ENCODE results near the gene ARFGAP2.

ARFGAP2 gene

GRCh38 chr11:47139878-47140277 lies 36.8 kb downstream of the ARFGAP2 start:
- no peak overlapping the region for H3K4me3 ChIP-seq (ENCODE audit: low read length)
- H3K9ac ChIP-seq (ENCODE audit: low read length), result no peak overlapping the region
- no peaks in the 10 kb centered on the region for H3K27me3 ChIP-seq (ENCODE audit: control insufficient read depth, insufficient read depth, low read length)
- H3K4me1 ChIP-seq (ENCODE audit: control insufficient read depth, low read depth, low read length), result peaks cover 3% of the 10 kb centered on the region
- H3K36me3 ChIP-seq (ENCODE audit: control insufficient read depth, low read depth, low read length), result no peaks in the 10 kb centered on the region
- H3K27ac ChIP-seq (ENCODE audit: low read length), result no peak overlapping the region
- no peaks in the 10 kb centered on the region for H3K9me3 ChIP-seq (ENCODE audit: control insufficient read depth, low read depth, low read length)

- Histone ChIP-seq H3K36me3 (ENCODE audit: control insufficient read depth, low read depth, low read length) (no peaks in the 10 kb centered on the region), H3K4me3 (ENCODE audit: low read length) (no peak overlapping the region), H3K9ac (ENCODE audit: low read length) (no peak overlapping the region), H3K9me3 (ENCODE audit: control insufficient read depth, low read depth, low read length) (no peaks in the 10 kb centered on the region), H3K4me1 (ENCODE audit: control insufficient read depth, low read depth, low read length) (peaks cover 1% of the 10 kb centered on the region), H3K27ac (ENCODE audit: low read length) (no peak overlapping the region), H3K27me3 (ENCODE audit: control insufficient read depth, insufficient read depth, low read length) (no peaks in the 10 kb centered on the region)
These were observed 39.2 kb downstream of the ARFGAP2 start for GRCh38 chr11:47137476-47137875.

- no peak overlapping the region for H3K27ac ChIP-seq (ENCODE audit: low read length)
- H3K9me3 ChIP-seq (ENCODE audit: control insufficient read depth, low read depth, low read length), result no peaks in the 10 kb centered on the region
- H3K9ac ChIP-seq (ENCODE audit: low read length), result no peak overlapping the region
- no peaks in the 10 kb centered on the region for H3K36me3 ChIP-seq (ENCODE audit: control insufficient read depth, low read depth, low read length)
- H3K4me3 ChIP-seq (ENCODE audit: low read length), result no peak overlapping the region
- H3K4me1 ChIP-seq (ENCODE audit: control insufficient read depth, low read depth, low read length), result no peaks in the 10 kb centered on the region
- H3K27me3 ChIP-seq (ENCODE audit: control insufficient read depth, insufficient read depth, low read length), result no peaks in the 10 kb centered on the region
These were observed 39.8 kb downstream of the ARFGAP2 start for GRCh38 chr11:47136921-47137320.

GRCh38 chr11:47136327-47136726 lies 40.4 kb downstream of the ARFGAP2 start:
- no peaks in the 10 kb centered on the region for H3K36me3 ChIP-seq (ENCODE audit: control insufficient read depth, low read depth, low read length)
- H3K4me1 ChIP-seq (ENCODE audit: control insufficient read depth, low read depth, low read length), result no peaks in the 10 kb centered on the region
- H3K27me3 ChIP-seq (ENCODE audit: control insufficient read depth, insufficient read depth, low read length), result no peaks in the 10 kb centered on the region
- H3K27ac ChIP-seq (ENCODE audit: low read length), result no peak overlapping the region
- no peak overlapping the region for H3K4me3 ChIP-seq (ENCODE audit: low read length)
- H3K9ac ChIP-seq (ENCODE audit: low read length), result no peak overlapping the region
- no peaks in the 10 kb centered on the region for H3K9me3 ChIP-seq (ENCODE audit: control insufficient read depth, low read depth, low read length)

GRCh38 chr11:47132981-47133380 lies 43.7 kb downstream of the ARFGAP2 start:
- peaks cover 9% of the 10 kb centered on the region for H3K4me1 ChIP-seq (ENCODE audit: control insufficient read depth, low read depth, low read length)
- H3K9ac ChIP-seq (ENCODE audit: low read length), result no peak overlapping the region
- H3K27me3 ChIP-seq (ENCODE audit: control insufficient read depth, insufficient read depth, low read length), result no peaks in the 10 kb centered on the region
- H3K27ac ChIP-seq (ENCODE audit: low read length), result no peak overlapping the region
- H3K4me3 ChIP-seq (ENCODE audit: low read length), result no peak overlapping the region
- no peaks in the 10 kb centered on the region for H3K9me3 ChIP-seq (ENCODE audit: control insufficient read depth, low read depth, low read length)
- H3K36me3 ChIP-seq (ENCODE audit: control insufficient read depth, low read depth, low read length), result no peaks in the 10 kb centered on the region

GRCh38 chr11:47132490-47132889 lies 44.2 kb downstream of the ARFGAP2 start:
- no peaks in the 10 kb centered on the region for H3K36me3 ChIP-seq (ENCODE audit: control insufficient read depth, low read depth, low read length)
- H3K4me1 ChIP-seq (ENCODE audit: control insufficient read depth, low read depth, low read length), result peaks cover 9% of the 10 kb centered on the region
- no peaks in the 10 kb centered on the region for H3K9me3 ChIP-seq (ENCODE audit: control insufficient read depth, low read depth, low read length)
- H3K4me3 ChIP-seq (ENCODE audit: low read length), result no peak overlapping the region
- H3K27ac ChIP-seq (ENCODE audit: low read length), result no peak overlapping the region
- H3K27me3 ChIP-seq (ENCODE audit: control insufficient read depth, insufficient read depth, low read length), result no peaks in the 10 kb centered on the region
- no peak overlapping the region for H3K9ac ChIP-seq (ENCODE audit: low read length)

- no peak overlapping the region for H3K9ac ChIP-seq (ENCODE audit: low read length)
- H3K9me3 ChIP-seq (ENCODE audit: control insufficient read depth, low read depth, low read length), result no peaks in the 10 kb centered on the region
- no peaks in the 10 kb centered on the region for H3K36me3 ChIP-seq (ENCODE audit: control insufficient read depth, low read depth, low read length)
- H3K4me1 ChIP-seq (ENCODE audit: control insufficient read depth, low read depth, low read length), result peaks cover 12% of the 10 kb centered on the region
- H3K4me3 ChIP-seq (ENCODE audit: low read length), result no peak overlapping the region
- H3K27ac ChIP-seq (ENCODE audit: low read length), result no peak overlapping the region
- no peaks in the 10 kb centered on the region for H3K27me3 ChIP-seq (ENCODE audit: control insufficient read depth, insufficient read depth, low read length)
These were observed 45.5 kb downstream of the ARFGAP2 start for GRCh38 chr11:47131136-47131535.

- Histone ChIP-seq H3K27me3 (ENCODE audit: control insufficient read depth, insufficient read depth, low read length) (no peaks in the 10 kb centered on the region), H3K9ac (ENCODE audit: low read length) (no peak overlapping the region), H3K4me1 (ENCODE audit: control insufficient read depth, low read depth, low read length) (peaks cover 12% of the 10 kb centered on the region), H3K27ac (ENCODE audit: low read length) (no peak overlapping the region), H3K9me3 (ENCODE audit: control insufficient read depth, low read depth, low read length) (no peaks in the 10 kb centered on the region), H3K4me3 (ENCODE audit: low read length) (no peak overlapping the region), H3K36me3 (ENCODE audit: control insufficient read depth, low read depth, low read length) (no peaks in the 10 kb centered on the region)
These were observed 46.1 kb downstream of the ARFGAP2 start for GRCh38 chr11:47130543-47130942.

GRCh38 chr11:47127213-47127612 lies 49.5 kb downstream of the ARFGAP2 start:
- Histone ChIP-seq H3K4me3 (ENCODE audit: low read length) (no peak overlapping the region), H3K9me3 (ENCODE audit: control insufficient read depth, low read depth, low read length) (no peaks in the 10 kb centered on the region), H3K9ac (ENCODE audit: low read length) (no peak overlapping the region), H3K4me1 (ENCODE audit: control insufficient read depth, low read depth, low read length) (peaks cover 17% of the 10 kb centered on the region), H3K27ac (ENCODE audit: low read length) (no peak overlapping the region), H3K36me3 (ENCODE audit: control insufficient read depth, low read depth, low read length) (no peaks in the 10 kb centered on the region), H3K27me3 (ENCODE audit: control insufficient read depth, insufficient read depth, low read length) (no peaks in the 10 kb centered on the region)

GRCh38 chr11:47125083-47125482 lies 51.6 kb downstream of the ARFGAP2 start:
- Histone ChIP-seq H3K4me1 (ENCODE audit: control insufficient read depth, low read depth, low read length) (peaks cover 8% of the 10 kb centered on the region), H3K9me3 (ENCODE audit: control insufficient read depth, low read depth, low read length) (no peaks in the 10 kb centered on the region), H3K27me3 (ENCODE audit: control insufficient read depth, insufficient read depth, low read length) (no peaks in the 10 kb centered on the region), H3K9ac (ENCODE audit: low read length) (no peak overlapping the region), H3K4me3 (ENCODE audit: low read length) (no peak overlapping the region), H3K27ac (ENCODE audit: low read length) (no peak overlapping the region), H3K36me3 (ENCODE audit: control insufficient read depth, low read depth, low read length) (no peaks in the 10 kb centered on the region)

- Histone ChIP-seq H3K36me3 (ENCODE audit: control insufficient read depth, low read depth, low read length) (no peaks in the 10 kb centered on the region), H3K9ac (ENCODE audit: low read length) (no peak overlapping the region), H3K4me1 (ENCODE audit: control insufficient read depth, low read depth, low read length) (peaks cover 8% of the 10 kb centered on the region), H3K4me3 (ENCODE audit: low read length) (no peak overlapping the region), H3K27ac (ENCODE audit: low read length) (no peak overlapping the region), H3K27me3 (ENCODE audit: control insufficient read depth, insufficient read depth, low read length) (no peaks in the 10 kb centered on the region), H3K9me3 (ENCODE audit: control insufficient read depth, low read depth, low read length) (no peaks in the 10 kb centered on the region)
These were observed 52.0 kb downstream of the ARFGAP2 start for GRCh38 chr11:47124675-47125074.

GRCh38 chr11:47123094-47123493 lies 53.6 kb downstream of the ARFGAP2 start:
- Histone ChIP-seq H3K4me3 (ENCODE audit: low read length) (no peak overlapping the region), H3K9me3 (ENCODE audit: control insufficient read depth, low read depth, low read length) (no peaks in the 10 kb centered on the region), H3K9ac (ENCODE audit: low read length) (no peak overlapping the region), H3K36me3 (ENCODE audit: control insufficient read depth, low read depth, low read length) (no peaks in the 10 kb centered on the region), H3K4me1 (ENCODE audit: control insufficient read depth, low read depth, low read length) (peaks cover 8% of the 10 kb centered on the region), H3K27me3 (ENCODE audit: control insufficient read depth, insufficient read depth, low read length) (no peaks in the 10 kb centered on the region), H3K27ac (ENCODE audit: low read length) (no peak overlapping the region)

Data from iPS-18a (cell line).